ENCODE data around the gene CACNA1C.
A peak's percentile ranks its signal among the peaks of the same experiment; 100 is the strongest.

Gene CACNA1C

DNA sequence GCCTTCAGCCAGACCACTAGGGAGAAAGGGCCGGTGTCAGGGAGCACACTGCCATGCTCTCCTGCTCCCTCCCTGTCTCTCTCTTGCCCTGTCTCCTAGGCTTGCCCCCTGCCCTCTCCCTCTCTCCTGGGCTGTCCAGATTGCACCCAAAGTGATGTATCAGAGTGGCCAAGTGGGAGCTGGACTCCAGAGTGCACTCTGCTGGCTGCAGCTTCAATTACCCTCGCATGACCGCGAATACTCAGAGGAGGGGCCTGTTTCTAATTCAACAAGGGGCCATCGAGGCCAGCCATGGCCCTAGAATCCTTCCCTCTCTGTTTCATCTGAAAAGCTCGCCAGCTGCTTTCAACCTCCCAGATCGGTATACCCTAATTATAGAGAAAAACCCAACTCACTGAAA, 535.6 kb downstream of the CACNA1C start:
- no peak for DNase-seq (ENCODE audit: low spot score)

- DNase-seq (ENCODE audit: low spot score) = no peak
These were observed 536.6 kb downstream of the CACNA1C start for GRCh38 chr12:2589381-2589780.

GRCh38 chr12:2593045-2593444, 540.3 kb downstream of the CACNA1C start:
- no peak for DNase-seq (ENCODE audit: low spot score)

GRCh38 chr12:2596441-2596840, 543.7 kb downstream of the CACNA1C start:
- DNase-seq (ENCODE audit: low spot score) = no peak

GRCh38 chr12:2605301-2605700, 552.5 kb downstream of the CACNA1C start:
- DNase-seq (ENCODE audit: low spot score) = no peak

DNA sequence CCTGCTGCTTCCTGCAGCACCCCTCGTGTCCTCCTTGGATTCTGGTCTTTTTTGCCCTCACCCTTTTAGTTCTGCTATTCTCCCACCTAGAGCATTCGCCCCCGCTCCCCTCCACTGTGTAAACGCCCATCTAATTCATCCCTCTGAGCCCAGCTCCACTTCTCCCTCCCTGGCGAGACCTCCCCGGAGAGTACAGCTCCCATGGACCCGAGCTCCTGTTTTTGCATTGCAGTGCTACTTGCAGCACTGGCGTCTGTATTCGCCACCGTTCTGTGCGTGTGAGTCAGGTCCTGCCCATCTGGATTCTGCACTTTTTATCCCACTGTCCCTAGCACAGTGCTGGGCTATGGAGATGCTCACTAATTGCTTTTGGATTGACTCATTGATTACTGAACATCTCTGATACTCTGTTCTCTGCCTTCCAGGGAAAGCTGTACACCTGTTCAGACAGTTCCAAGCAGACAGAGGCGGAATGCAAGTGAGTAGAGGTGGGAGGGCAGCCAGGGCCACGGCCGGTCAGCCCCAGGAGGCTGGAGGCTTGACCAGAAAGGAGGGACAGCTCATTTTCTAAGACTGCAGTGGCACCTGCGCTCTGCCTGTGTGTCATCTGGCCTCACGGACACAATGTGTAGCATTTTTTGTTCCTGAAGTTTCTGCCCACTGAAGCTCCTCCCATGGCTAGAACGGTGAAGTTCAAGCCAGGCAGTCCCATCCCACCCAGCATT, 553.6 kb downstream of the CACNA1C start:
- DNase-seq (ENCODE audit: low spot score) = no peak

GRCh38 chr12:2607881-2608607, 555.3 kb downstream of the CACNA1C start:
- DNase-seq (ENCODE audit: low spot score) = no peak

- DNase-seq (ENCODE audit: low spot score) = no peak
These were observed 555.8 kb downstream of the CACNA1C start for GRCh38 chr12:2608608-2608945.

GRCh38 chr12:2609020-2609419, 556.2 kb downstream of the CACNA1C start:
- no peak for DNase-seq (ENCODE audit: low spot score)

DNA sequence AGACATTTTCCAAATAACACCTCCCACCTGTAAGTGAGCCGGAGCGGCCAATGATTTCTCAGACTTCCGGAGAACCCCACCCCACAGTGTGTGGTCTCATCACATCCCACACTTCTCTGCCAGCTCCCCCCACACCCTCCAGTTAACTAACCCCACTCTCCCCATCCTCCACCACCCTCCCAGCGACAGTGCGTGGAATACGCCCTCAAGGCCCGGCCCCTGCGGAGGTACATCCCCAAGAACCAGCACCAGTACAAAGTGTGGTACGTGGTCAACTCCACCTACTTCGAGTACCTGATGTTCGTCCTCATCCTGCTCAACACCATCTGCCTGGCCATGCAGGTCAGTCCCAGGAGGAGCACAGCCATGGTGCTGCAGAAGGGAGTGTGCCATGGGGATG, 557.6 kb downstream of the CACNA1C start:
- DNase-seq (ENCODE audit: low spot score) = no peak

DNA sequence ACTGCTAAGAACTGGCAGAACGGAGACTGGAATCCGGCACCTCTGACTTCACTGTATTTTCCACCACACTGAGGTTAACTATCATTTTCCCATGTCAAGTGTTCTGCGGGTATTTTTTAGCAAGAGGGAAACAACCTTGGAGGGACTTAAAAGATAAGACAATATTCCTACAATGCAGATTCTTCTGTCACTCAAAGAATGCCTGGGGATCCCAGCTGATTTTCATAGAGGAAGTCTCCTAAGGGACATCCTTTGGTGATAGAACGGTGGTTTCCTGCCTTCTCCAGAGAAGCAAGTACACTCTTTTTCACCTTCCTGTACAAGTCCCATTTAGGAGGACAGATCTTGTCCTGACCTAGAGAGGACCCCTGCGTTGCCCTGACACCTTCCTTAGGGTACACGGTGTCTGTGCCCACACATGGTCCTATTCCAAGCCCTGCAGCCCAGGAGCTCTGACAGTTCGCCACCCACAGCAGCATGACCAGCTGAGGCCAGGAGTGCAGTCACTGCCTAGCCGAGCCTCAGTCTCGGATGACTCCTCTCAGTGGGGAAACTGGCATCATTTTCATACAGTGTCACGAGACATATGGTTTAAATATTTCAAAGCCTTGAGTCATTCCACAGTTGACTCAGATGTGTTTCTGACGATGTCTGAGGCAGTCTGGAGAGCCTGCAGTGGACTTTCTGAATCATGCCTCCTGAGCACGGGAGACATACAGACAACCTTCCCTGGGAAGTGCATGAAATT, 560.7 kb downstream of the CACNA1C start:
- peak; percentile 96 for DNase-seq (ENCODE audit: low spot score)

DNA sequence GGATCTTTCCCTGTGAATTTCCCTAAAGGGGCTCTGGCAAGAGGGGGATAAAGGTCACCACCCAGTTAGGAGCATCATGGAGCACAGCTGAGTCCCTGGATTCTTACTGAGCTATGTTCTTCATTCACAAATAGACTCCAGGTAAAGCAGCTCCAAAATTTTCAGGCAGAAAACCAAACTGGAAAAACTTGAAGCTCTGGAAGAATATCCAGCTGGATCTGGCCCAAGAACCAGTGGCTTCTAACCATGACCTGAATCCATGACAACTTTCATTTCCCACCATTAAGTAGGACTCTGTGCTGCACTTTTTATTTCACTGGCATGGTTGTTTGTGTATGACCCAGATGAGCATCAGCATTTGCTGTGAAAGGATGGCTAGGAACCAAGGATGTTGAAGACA, 561.6 kb downstream of the CACNA1C start:
- no peak for DNase-seq (ENCODE audit: low spot score)

DNA sequence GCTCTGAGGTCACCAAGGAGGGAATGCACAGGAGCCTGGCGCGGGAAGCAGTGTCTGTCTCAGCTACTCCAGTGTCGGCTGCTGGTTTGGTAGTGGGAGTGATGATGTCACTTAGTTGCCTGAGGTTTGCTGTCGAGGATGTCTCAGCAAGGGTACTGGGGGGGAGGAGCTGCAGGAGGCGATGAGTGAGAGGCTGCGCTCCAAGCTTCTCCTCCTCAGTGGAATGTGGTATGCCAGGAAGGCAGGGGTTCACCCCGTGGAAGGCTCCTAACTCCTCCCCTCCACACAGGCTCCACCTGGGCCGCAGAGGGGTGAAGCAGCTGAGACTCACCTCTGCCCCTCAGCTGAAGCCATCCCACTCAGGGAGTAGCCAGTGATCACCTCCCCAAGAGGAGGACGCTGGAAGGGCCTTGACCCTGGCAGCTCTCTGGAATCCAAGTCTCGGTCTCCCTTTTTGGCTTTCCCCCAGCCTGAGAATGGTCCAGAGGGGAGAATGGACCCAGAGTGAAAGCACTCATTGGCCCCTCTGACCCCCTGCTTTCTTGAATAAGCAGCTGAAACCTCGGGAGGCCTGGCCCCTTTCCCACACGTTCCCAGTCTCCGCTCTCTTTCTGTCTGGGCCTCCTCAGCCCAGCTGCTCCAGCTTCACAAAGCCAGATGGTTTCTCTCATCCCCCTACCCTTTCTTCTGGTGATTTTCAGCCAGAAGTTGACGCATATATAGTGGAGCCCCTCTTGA, 563.0 kb downstream of the CACNA1C start:
- no peak for DNase-seq (ENCODE audit: low spot score)

- no peak for DNase-seq (ENCODE audit: low spot score)
These were observed 564.0 kb downstream of the CACNA1C start for GRCh38 chr12:2616763-2617162.

DNA sequence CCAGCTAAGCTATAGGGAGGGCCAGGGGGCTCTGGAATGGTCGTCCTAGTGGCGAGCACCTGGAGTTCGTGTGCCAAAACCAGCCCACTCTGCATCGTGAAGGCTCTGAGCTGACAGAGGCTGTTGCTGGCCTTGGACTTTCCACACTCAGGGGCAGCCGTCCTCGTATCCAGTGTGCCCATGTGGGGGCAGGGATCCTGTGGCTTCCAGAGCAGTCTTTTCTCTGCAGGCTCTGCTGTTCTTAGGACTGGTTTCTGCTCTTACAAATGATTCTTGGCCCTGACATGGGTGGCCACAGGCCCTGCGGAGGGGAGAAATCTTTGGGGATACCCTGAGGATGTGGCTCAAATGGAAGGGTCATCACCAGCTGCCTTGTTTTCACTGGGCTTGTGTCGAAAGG, 564.6 kb downstream of the CACNA1C start:
- DNase-seq (ENCODE audit: low spot score) = no peak

GRCh38 chr12:2618291-2618995, 565.7 kb downstream of the CACNA1C start:
- DNase-seq (ENCODE audit: low spot score) = no peak

- no peak for DNase-seq (ENCODE audit: low spot score)
These were observed 566.3 kb downstream of the CACNA1C start for GRCh38 chr12:2619136-2619535.

- no peak for DNase-seq (ENCODE audit: low spot score)
These were observed 569.7 kb downstream of the CACNA1C start for GRCh38 chr12:2622460-2622859.

DNA sequence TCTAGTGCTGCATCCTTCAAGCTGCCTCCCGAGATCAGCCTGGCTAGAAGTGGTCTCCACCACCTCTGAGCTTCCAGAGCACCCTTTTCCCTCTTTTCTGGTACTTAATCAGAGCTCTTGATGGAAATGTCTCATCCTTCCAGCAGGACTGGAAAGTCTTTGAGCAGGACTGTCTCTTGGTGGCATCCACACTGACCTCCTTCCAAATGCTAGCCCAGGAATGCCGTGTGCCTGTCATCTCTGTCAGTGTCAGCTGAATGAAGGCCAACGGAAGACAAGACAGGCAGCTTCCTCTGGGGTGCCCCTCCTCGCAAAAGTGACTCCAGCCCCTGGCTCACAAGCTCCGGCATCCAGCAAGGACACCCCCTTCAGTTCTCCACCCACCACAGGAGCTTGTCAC, 570.7 kb downstream of the CACNA1C start:
- DNase-seq (ENCODE audit: low spot score) = no peak

DNA sequence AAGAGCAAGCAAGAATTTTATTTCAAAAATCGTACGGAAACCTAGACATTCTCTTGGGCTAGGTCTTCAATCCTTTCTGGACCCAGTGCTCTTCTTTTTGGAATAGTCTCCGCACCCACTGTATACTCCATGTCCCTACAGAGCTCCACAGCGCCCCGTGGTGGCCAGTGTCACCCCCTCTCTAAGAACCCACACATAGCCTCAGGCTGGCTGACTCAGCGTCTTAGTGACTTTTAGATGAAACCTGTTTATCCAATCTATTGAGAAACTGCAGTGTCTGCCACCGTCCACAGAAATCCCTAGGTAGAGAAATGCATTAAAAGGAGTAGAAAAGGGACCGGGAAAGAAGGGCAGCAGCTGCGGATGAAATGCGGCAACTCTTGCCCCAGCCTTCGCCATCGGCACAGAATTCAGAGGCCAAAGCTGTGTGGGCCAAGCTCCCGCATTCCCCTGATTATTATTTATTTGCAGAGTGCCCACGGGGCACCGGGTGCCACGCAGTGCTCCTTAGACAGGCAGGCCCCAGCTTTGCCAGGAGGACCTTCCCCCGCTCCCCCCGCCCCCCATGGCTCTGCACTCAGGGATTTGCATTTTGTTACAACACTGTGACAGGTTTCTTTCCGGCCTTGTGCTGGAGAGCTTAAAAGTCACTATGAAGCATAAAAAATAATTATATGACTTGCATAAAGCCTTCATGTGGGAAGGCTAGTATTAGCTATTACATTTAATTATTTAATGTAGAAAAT, 571.9 kb downstream of the CACNA1C start:
- peak; percentile 14 for DNase-seq (ENCODE audit: low spot score)

- DNase-seq (ENCODE audit: low spot score) = no peak
These were observed 572.5 kb downstream of the CACNA1C start for GRCh38 chr12:2625289-2625612.
